Neural cell (in vitro differentiated cells): ENCODE results near the gene PDE7B. TPM values are rescaled to one million over a fixed set of nuclear protein-coding genes. Genes with fewer than 3 reads are reported as not detected.

Experiments
- H2AFZ ChIP-seq: fragments of 200-600, 300-800 bp; sonication (generic), shearing (Covaris generic); 2 replicates; pipeline ENCODE4 v1.6.0; 2014; ENCODE audit warnings: low read depth, mild to moderate bottlenecking, antibody characterized with exemption, low read length, moderate library complexity
- H3F3A ChIP-seq: fragments of 200-600 bp; shearing (Covaris generic); 2 replicates; pipeline ENCODE4 v1.6.1; 2016; ENCODE audit warnings: mild to moderate bottlenecking, moderate library complexity, mixed read lengths, antibody characterized with exemption, low read length; ENCODE audit not compliant: insufficient read depth, poor library complexity, severe bottlenecking
- H3K27ac ChIP-seq: fragments of 200-600, 300-800 bp; sonication (generic), shearing (Covaris generic); 2 replicates; pipeline ENCODE4 v1.5.1; 2014; ENCODE audit warnings: mild to moderate bottlenecking, low read length, moderate library complexity
- H3K27me3 ChIP-seq: fragments of 300-800, 200-600 bp; sonication (generic), shearing (Covaris generic); 2 replicates; pipeline ENCODE4 v1.6.0; 2014; ENCODE audit warnings: mild to moderate bottlenecking, low read depth, low read length, moderate library complexity; ENCODE audit not compliant: insufficient read depth
- H3K36me3 ChIP-seq: fragments of 300-800, 200-600 bp; sonication (generic), shearing (Covaris generic); 2 replicates; pipeline ENCODE4 v1.5.1; 2014; ENCODE audit warnings: mild to moderate bottlenecking, antibody characterized with exemption, low read length, moderate library complexity; ENCODE audit not compliant: insufficient read depth
- H3K4me2 ChIP-seq: fragments of 300-800, 200-600 bp; sonication (generic), shearing (Covaris generic); 2 replicates; pipeline ENCODE4 v1.6.0; 2014; ENCODE audit warnings: mild to moderate bottlenecking, low read length
- H3K4me3 ChIP-seq: fragments of 300-800, 200-600 bp; sonication (generic), shearing (Covaris generic); 2 replicates; pipeline ENCODE4 v1.5.1; 2014; ENCODE audit warnings: mild to moderate bottlenecking, low read length, moderate library complexity
- H3K79me2 ChIP-seq: fragments of 200-600 bp; shearing (Covaris generic); replicated peaks from 2 replicates; pipeline ENCODE4 v1.6.0; 2014; ENCODE audit warnings: mild to moderate bottlenecking, low read length, moderate library complexity; ENCODE audit not compliant: insufficient read depth
- H3K9ac ChIP-seq: fragments of 300-800, 200-600 bp; sonication (generic), shearing (Covaris generic); 2 replicates; pipeline ENCODE4 v1.6.1; 2016; ENCODE audit warnings: mild to moderate bottlenecking, low read length, mixed read lengths
- H3K9me2 ChIP-seq: fragments of 200-600 bp; shearing (Covaris generic); 2 replicates; pipeline ENCODE4 v1.6.1; 2016; ENCODE audit warnings: mild to moderate bottlenecking, low read length, mixed read lengths; ENCODE audit not compliant: insufficient read depth
- H3K9me3 ChIP-seq: fragments of 200-600, 300-800 bp; sonication (generic), shearing (Covaris generic); 2 replicates; pipeline ENCODE4 v1.6.1; 2016; ENCODE audit warnings: mild to moderate bottlenecking, mixed run types, low read length, moderate library complexity, mixed read lengths
- H4K20me1 ChIP-seq: fragments of 200-600 bp; shearing (Covaris generic); 2 replicates; pipeline ENCODE4 v1.6.1; 2016; ENCODE audit warnings: mild to moderate bottlenecking, mixed run types; ENCODE audit not compliant: insufficient read depth
- CTCF ChIP-seq: fragments of 450-650 bp; IDR thresholded peaks from 2 replicates; pipeline ENCODE4 v1.5.1; 2014; ENCODE audit warnings: antibody characterized with exemption, mild to moderate bottlenecking, moderate library complexity; ENCODE audit not compliant: poor library complexity, severe bottlenecking
- EP300 ChIP-seq: fragments of 450-650 bp; conservative IDR thresholded peaks from 2 replicates; pipeline ENCODE4 v1.6.1; 2014; ENCODE audit warnings: antibody characterized with exemption, mild to moderate bottlenecking, moderate library complexity; ENCODE audit not compliant: poor library complexity, severe bottlenecking
- EZH2 ChIP-seq: fragments of 200-600, 300-800 bp; shearing (Covaris generic), sonication (generic); IDR thresholded peaks from 2 replicates; pipeline ENCODE4 v1.6.1; 2014; ENCODE audit warnings: antibody characterized with exemption, low read length, borderline replicate concordance, mild to moderate bottlenecking; ENCODE audit not compliant: insufficient read depth, poor library complexity, severe bottlenecking
- MXI1 ChIP-seq: fragments of 450-650 bp; conservative IDR thresholded peaks from 2 replicates; pipeline ENCODE4 v1.6.1; 2014; ENCODE audit warnings: antibody characterized with exemption, mild to moderate bottlenecking; ENCODE audit not compliant: poor library complexity, severe bottlenecking
- POLR2AphosphoS5 ChIP-seq: IDR thresholded peaks from 2 replicates; pipeline ENCODE4 v1.6.1; 2012
- RAD21 ChIP-seq: fragments of 450-650 bp; conservative IDR thresholded peaks from 2 replicates; pipeline ENCODE4 v1.6.1; 2014; ENCODE audit warnings: antibody characterized with exemption, mild to moderate bottlenecking, moderate library complexity
- REST ChIP-seq: IDR thresholded peaks from 2 replicates; pipeline ENCODE4 v1.6.1; 2012; ENCODE audit warnings: borderline replicate concordance
- SMC3 ChIP-seq: fragments of 450-650 bp; conservative IDR thresholded peaks from 2 replicates; pipeline ENCODE4 v1.6.1; 2014; ENCODE audit warnings: antibody characterized with exemption, mild to moderate bottlenecking, moderate library complexity; ENCODE audit not compliant: poor library complexity
- TAF1 ChIP-seq: IDR thresholded peaks from 2 replicates; pipeline ENCODE4 v1.6.1; 2012; ENCODE audit warnings: low read depth
- polyA plus RNA-seq: library from polyadenylated mRNA; depleted of rRNA; stranded (reverse); fragments of >200 nt; gene quantifications from 2 replicates; pipeline ENCODE4 v1.2.3, GENCODE V29; 2014

The PDE7B gene
- polyA plus RNA-seq, 1 donor from 2014 or later, result 5.9 TPM

GRCh38 chr6:136129365-136129764 is 277.9 kb downstream of the PDE7B start:
- Histone ChIP-seq H3K4me2 (no peak overlapping the region), H3K27ac (no peak overlapping the region), H3F3A (no peaks in the 10 kb centered on the region), H2AFZ (no peak overlapping the region), H3K4me3 (no peak overlapping the region), H4K20me1 (no peaks in the 10 kb centered on the region), H3K9ac (no peak overlapping the region), H3K27me3 (no peaks in the 10 kb centered on the region), H3K36me3 (no peaks in the 10 kb centered on the region), H3K79me2 (no peaks in the 10 kb centered on the region), H3K9me3 (no peaks in the 10 kb centered on the region), H3K9me2 (no peaks in the 10 kb centered on the region)
- TF ChIP-seq MXI1 (no peak), CTCF (no peak), EZH2 (no peak), RAD21 (no peak), REST (no peak)

GRCh38 chr6:136134268-136134667 is 282.8 kb downstream of the PDE7B start:
- Histone ChIP-seq H3F3A (no peaks in the 10 kb centered on the region), H3K9ac (no peak overlapping the region), H3K79me2 (no peaks in the 10 kb centered on the region), H3K36me3 (no peaks in the 10 kb centered on the region), H3K4me3 (no peak overlapping the region), H3K4me2 (no peak overlapping the region), H3K27ac (no peak overlapping the region), H3K9me3 (no peaks in the 10 kb centered on the region), H2AFZ (no peak overlapping the region), H4K20me1 (no peaks in the 10 kb centered on the region), H3K9me2 (no peaks in the 10 kb centered on the region), H3K27me3 (no peaks in the 10 kb centered on the region)
- TF ChIP-seq RAD21 (no peak), SMC3 (no peak), REST (no peak), TAF1 (no peak), EZH2 (no peak), EP300 (no peak), POLR2AphosphoS5 (no peak), MXI1 (no peak), CTCF (no peak)
